Fibroblast of the conjunctiva (primary cell): ENCODE results near the gene GADL1.
A peak's percentile ranks its signal among the peaks of the same experiment; 100 is the strongest.

Source experiments
- DNase-seq: peaks from one replicate; pipeline ENCODE4 v3.0.0-alpha.2; 2010; ENCODE audit warnings: low read depth

GADL1 gene

GRCh38 chr3:30875505-30875904 lies 19.0 kb downstream of the GADL1 start:
- no peak for DNase-seq

- no peak for DNase-seq
Measured at GRCh38 chr3:30873671-30874070, 20.8 kb downstream of the GADL1 start.

- no peak for DNase-seq
Measured at GRCh38 chr3:30872879-30873278, 21.6 kb downstream of the GADL1 start.

GRCh38 chr3:30871720-30872119 lies 22.7 kb downstream of the GADL1 start:
- no peak for DNase-seq

GRCh38 chr3:30864836-30865235 lies 29.6 kb downstream of the GADL1 start:
- DNase-seq, result no peak

GRCh38 chr3:30864132-30864531 lies 30.3 kb downstream of the GADL1 start:
- no peak for DNase-seq

GRCh38 chr3:30862004-30862403 lies 32.5 kb downstream of the GADL1 start:
- no peak for DNase-seq

- DNase-seq, result no peak
Measured at GRCh38 chr3:30858894-30859389, 35.5 kb downstream of the GADL1 start.

- peak; percentile 52 for DNase-seq
Measured at GRCh38 chr3:30855400-30856292, 38.8 kb downstream of the GADL1 start.

GRCh38 chr3:30852833-30853232 lies 41.6 kb downstream of the GADL1 start:
- DNase-seq, result no peak

- DNase-seq, result no peak
Measured at GRCh38 chr3:30848087-30848779, 46.2 kb downstream of the GADL1 start.

- DNase-seq, result peak; percentile 21
Measured at GRCh38 chr3:30847592-30847991, 46.9 kb downstream of the GADL1 start.

GRCh38 chr3:30845606-30846005 lies 48.9 kb downstream of the GADL1 start:
- DNase-seq, result no peak

GRCh38 chr3:30843877-30844276 lies 50.6 kb downstream of the GADL1 start:
- no peak for DNase-seq

- no peak for DNase-seq
Measured at GRCh38 chr3:30836141-30836540, 58.3 kb downstream of the GADL1 start.

GRCh38 chr3:30835667-30836066 lies 58.8 kb downstream of the GADL1 start:
- DNase-seq, result no peak

GRCh38 chr3:30832961-30833575 lies 61.4 kb downstream of the GADL1 start:
- DNase-seq, result no peak

- no peak for DNase-seq
Measured at GRCh38 chr3:30827080-30827479, 67.4 kb downstream of the GADL1 start.

GRCh38 chr3:30826531-30826942 lies 67.9 kb downstream of the GADL1 start:
- no peak for DNase-seq

- no peak for DNase-seq
Measured at GRCh38 chr3:30819067-30819798, 75.2 kb downstream of the GADL1 start.

- DNase-seq, result no peak
Measured at GRCh38 chr3:30813734-30814133, 80.7 kb downstream of the GADL1 start.
